ENCODE results near the gene CDH8.

CDH8 gene

GRCh38 chr16:62038646-62039045, 2.4 kb upstream of the CDH8 start:
- no peaks in the 10 kb centered on the region for H3F3A ChIP-seq (ENCODE audit: insufficient read depth)
- no peaks in the 10 kb centered on the region for H3K9me2 ChIP-seq (replicated peaks; ENCODE audit: insufficient read depth, low read length)
- no peaks in the 10 kb centered on the region for H3K36me3 ChIP-seq (ENCODE audit: low read length)
- H3K4me3 ChIP-seq (ENCODE audit: insufficient read depth, low read length, poor library complexity, severe bottlenecking): no peak overlapping the region
- no peaks in the 10 kb centered on the region for H3K79me2 ChIP-seq (ENCODE audit: insufficient read depth, low read length)
- no peaks in the 10 kb centered on the region for H3K9me3 ChIP-seq (ENCODE audit: insufficient read depth, low read length)
- no peaks in the 10 kb centered on the region for H3K27me3 ChIP-seq (ENCODE audit: low read length)
- H2AFZ ChIP-seq (ENCODE audit: low read depth, low read length, severe bottlenecking): no peak overlapping the region
- H4K20me1 ChIP-seq (ENCODE audit: low read depth, low read length): no peaks in the 10 kb centered on the region
- no peak overlapping the region for H3K9ac ChIP-seq (ENCODE audit: low read length)
- no peak overlapping the region for H3K4me2 ChIP-seq (ENCODE audit: low read depth, low read length, poor library complexity, severe bottlenecking)
- TF ChIP-seq EZH2phosphoT487 (conservative IDR thresholded peaks at IDR 0.05; ENCODE audit: low read length): no peak
- TF ChIP-seq, protein P1, sequence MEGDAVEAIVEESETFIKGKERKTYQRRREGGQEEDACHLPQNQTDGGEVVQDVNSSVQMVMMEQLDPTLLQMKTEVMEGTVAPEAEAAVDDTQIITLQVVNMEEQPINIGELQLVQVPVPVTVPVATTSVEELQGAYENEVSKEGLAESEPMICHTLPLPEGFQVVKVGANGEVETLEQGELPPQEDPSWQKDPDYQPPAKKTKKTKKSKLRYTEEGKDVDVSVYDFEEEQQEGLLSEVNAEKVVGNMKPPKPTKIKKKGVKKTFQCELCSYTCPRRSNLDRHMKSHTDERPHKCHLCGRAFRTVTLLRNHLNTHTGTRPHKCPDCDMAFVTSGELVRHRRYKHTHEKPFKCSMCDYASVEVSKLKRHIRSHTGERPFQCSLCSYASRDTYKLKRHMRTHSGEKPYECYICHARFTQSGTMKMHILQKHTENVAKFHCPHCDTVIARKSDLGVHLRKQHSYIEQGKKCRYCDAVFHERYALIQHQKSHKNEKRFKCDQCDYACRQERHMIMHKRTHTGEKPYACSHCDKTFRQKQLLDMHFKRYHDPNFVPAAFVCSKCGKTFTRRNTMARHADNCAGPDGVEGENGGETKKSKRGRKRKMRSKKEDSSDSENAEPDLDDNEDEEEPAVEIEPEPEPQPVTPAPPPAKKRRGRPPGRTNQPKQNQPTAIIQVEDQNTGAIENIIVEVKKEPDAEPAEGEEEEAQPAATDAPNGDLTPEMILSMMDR (IDR thresholded peaks at IDR 0.05; ENCODE audit: insufficient read depth, low read length, poor library complexity, severe bottlenecking): no peak
- H3K27ac ChIP-seq (ENCODE audit: low read depth, low read length): no peak overlapping the region

- Histone ChIP-seq H3K27me3 (ENCODE audit: low read length) (no peaks in the 10 kb centered on the region), H3K36me3 (ENCODE audit: low read length) (no peaks in the 10 kb centered on the region), H3F3A (ENCODE audit: insufficient read depth) (no peaks in the 10 kb centered on the region), H3K4me3 (ENCODE audit: insufficient read depth, low read length, poor library complexity, severe bottlenecking) (no peak overlapping the region), H3K79me2 (ENCODE audit: insufficient read depth, low read length) (no peaks in the 10 kb centered on the region), H3K4me2 (ENCODE audit: low read depth, low read length, poor library complexity, severe bottlenecking) (no peak overlapping the region), H4K20me1 (ENCODE audit: low read depth, low read length) (no peaks in the 10 kb centered on the region), H2AFZ (ENCODE audit: low read depth, low read length, severe bottlenecking) (no peak overlapping the region), H3K27ac (ENCODE audit: low read depth, low read length) (no peak overlapping the region), H3K9me2 (replicated peaks; ENCODE audit: insufficient read depth, low read length) (no peaks in the 10 kb centered on the region), H3K9ac (ENCODE audit: low read length) (no peak overlapping the region), H3K9me3 (ENCODE audit: insufficient read depth, low read length) (no peaks in the 10 kb centered on the region)
- no peak for TF ChIP-seq EZH2phosphoT487 (conservative IDR thresholded peaks at IDR 0.05; ENCODE audit: low read length)
Measured at GRCh38 chr16:62038225-62038624, 2.0 kb upstream of the CDH8 start.

- Histone ChIP-seq H3K9me2 (replicated peaks; ENCODE audit: insufficient read depth, low read length) (no peaks in the 10 kb centered on the region), H3K4me2 (ENCODE audit: low read depth, low read length, poor library complexity, severe bottlenecking) (no peak overlapping the region), H3K36me3 (ENCODE audit: low read length) (no peaks in the 10 kb centered on the region), H3K79me2 (ENCODE audit: insufficient read depth, low read length) (no peaks in the 10 kb centered on the region), H3K9me3 (ENCODE audit: insufficient read depth, low read length) (no peaks in the 10 kb centered on the region), H4K20me1 (ENCODE audit: low read depth, low read length) (no peaks in the 10 kb centered on the region), H3F3A (ENCODE audit: insufficient read depth) (no peaks in the 10 kb centered on the region), H3K27ac (ENCODE audit: low read depth, low read length) (no peak overlapping the region), H3K4me3 (ENCODE audit: insufficient read depth, low read length, poor library complexity, severe bottlenecking) (no peak overlapping the region), H3K27me3 (ENCODE audit: low read length) (no peaks in the 10 kb centered on the region), H2AFZ (ENCODE audit: low read depth, low read length, severe bottlenecking) (no peak overlapping the region), H3K9ac (ENCODE audit: low read length) (no peak overlapping the region)
- TF ChIP-seq EZH2phosphoT487 (conservative IDR thresholded peaks at IDR 0.05; ENCODE audit: low read length): no peak
- TF ChIP-seq, protein P1 (IDR thresholded peaks at IDR 0.05; ENCODE audit: insufficient read depth, low read length, poor library complexity, severe bottlenecking): no peak
Measured at GRCh38 chr16:62036802-62037135, 531 bp upstream of the CDH8 start.

DNA sequence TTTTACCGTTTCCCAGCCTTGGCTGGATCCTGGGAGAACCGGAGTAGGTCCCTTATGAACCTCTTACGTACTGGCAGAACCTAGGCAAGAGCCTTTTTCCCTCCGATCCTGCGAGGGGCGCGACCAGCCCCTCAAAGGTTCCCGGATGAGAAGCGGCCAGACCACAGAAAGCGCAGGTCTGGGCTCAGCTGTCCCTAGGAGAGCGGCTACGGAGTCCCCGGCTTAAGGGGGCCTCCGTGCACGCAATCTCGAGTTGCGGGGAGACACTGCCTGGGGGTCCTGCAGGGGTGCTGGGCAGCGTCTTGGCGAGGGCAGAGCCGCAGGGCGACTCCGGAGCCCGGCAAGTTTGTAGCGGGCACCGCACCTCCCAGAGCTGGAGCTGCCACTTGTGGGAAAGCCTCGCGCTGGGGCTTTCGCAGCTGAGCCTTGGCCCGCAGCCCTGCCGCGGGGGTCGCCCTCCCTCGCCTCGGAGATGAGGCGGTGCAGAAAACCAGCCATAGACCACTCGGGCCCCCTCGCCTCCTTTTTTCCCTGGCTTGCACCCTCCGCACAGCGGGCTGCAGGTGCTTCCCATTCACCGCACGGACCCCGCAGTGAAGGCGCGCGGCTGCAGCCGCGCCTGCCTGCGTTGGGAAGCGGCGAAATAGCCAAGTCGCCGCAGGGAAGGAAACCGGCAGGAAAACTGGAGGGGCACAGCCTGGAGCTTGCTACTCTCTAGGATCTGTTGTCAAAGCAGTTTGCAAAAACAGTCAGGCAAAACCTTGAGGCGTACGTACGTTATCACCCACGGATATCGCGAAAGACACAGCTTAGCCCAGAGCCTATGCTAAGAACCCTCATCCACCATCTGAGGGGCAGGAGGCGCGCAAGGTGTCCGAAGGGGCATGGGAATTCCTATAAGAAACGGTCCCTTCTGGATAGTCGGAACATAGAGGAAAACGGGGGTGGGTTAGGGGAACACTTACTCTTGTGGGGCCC, 834 bp downstream of the CDH8 start:
- no peak overlapping the region for H3K9ac ChIP-seq (ENCODE audit: low read length)
- H3K4me2 ChIP-seq (ENCODE audit: low read depth, low read length, poor library complexity, severe bottlenecking): no peak overlapping the region
- H3F3A ChIP-seq (ENCODE audit: insufficient read depth): no peaks in the 10 kb centered on the region
- TF ChIP-seq, protein P1 (IDR thresholded peaks at IDR 0.05; ENCODE audit: insufficient read depth, low read length, poor library complexity, severe bottlenecking): no peak
- no peak for TF ChIP-seq EZH2phosphoT487 (conservative IDR thresholded peaks at IDR 0.05; ENCODE audit: low read length)
- no peaks in the 10 kb centered on the region for H3K9me2 ChIP-seq (replicated peaks; ENCODE audit: insufficient read depth, low read length)
- no peak overlapping the region for H2AFZ ChIP-seq (ENCODE audit: low read depth, low read length, severe bottlenecking)
- H3K27me3 ChIP-seq (ENCODE audit: low read length): no peaks in the 10 kb centered on the region
- H3K9me3 ChIP-seq (ENCODE audit: insufficient read depth, low read length): no peaks in the 10 kb centered on the region
- no peaks in the 10 kb centered on the region for H3K79me2 ChIP-seq (ENCODE audit: insufficient read depth, low read length)
- H3K4me3 ChIP-seq (ENCODE audit: insufficient read depth, low read length, poor library complexity, severe bottlenecking): no peak overlapping the region
- H3K27ac ChIP-seq (ENCODE audit: low read depth, low read length): no peak overlapping the region
- H4K20me1 ChIP-seq (ENCODE audit: low read depth, low read length): no peaks in the 10 kb centered on the region
- H3K36me3 ChIP-seq (ENCODE audit: low read length): no peaks in the 10 kb centered on the region
